ENCODE data around the gene PTGDS. TPM values are rescaled to one million over a fixed set of nuclear protein-coding genes. Genes with fewer than 3 reads are reported as not detected.

The PTGDS gene
- polyA plus RNA-seq, 1 donor from 2014 or later: 2.0 TPM

GRCh38 chr9:136980669-136981478 lies 3.6 kb downstream of the PTGDS start:
- Histone ChIP-seq H3K9ac (ENCODE audit: low read length) (no peak overlapping the region), H3K4me3 (ENCODE audit: low read length) (no peak overlapping the region), H3K79me2 (replicated peaks; ENCODE audit: insufficient read depth, low read length) (no peaks in the 10 kb centered on the region), H4K20me1 (ENCODE audit: insufficient read depth) (no peaks in the 10 kb centered on the region), H3K36me3 (ENCODE audit: insufficient read depth, low read length) (no peaks in the 10 kb centered on the region), H3K9me3 (ENCODE audit: low read length) (no peaks in the 10 kb centered on the region), H3K9me2 (ENCODE audit: insufficient read depth, low read length) (no peaks in the 10 kb centered on the region), H3K27ac (ENCODE audit: low read length) (no peak overlapping the region), H3F3A (ENCODE audit: insufficient read depth, low read length, poor library complexity, severe bottlenecking) (no peaks in the 10 kb centered on the region), H3K27me3 (ENCODE audit: insufficient read depth, low read depth, low read length) (peaks cover 38% of the 10 kb centered on the region), H2AFZ (ENCODE audit: low read depth, low read length) (no peak overlapping the region), H3K4me2 (ENCODE audit: low read length) (no peak overlapping the region)
- TF ChIP-seq EZH2 (IDR thresholded peaks at IDR 0.05; ENCODE audit: borderline replicate concordance, insufficient read depth, low read length, poor library complexity, severe bottlenecking): no peak

GRCh38 chr9:136981588-136982231 lies 4.4 kb downstream of the PTGDS start:
- Histone ChIP-seq H3K27ac (ENCODE audit: low read length) (no peak overlapping the region), H3K4me2 (ENCODE audit: low read length) (no peak overlapping the region), H4K20me1 (ENCODE audit: insufficient read depth) (no peaks in the 10 kb centered on the region), H3K36me3 (ENCODE audit: insufficient read depth, low read length) (no peaks in the 10 kb centered on the region), H3K79me2 (replicated peaks; ENCODE audit: insufficient read depth, low read length) (no peaks in the 10 kb centered on the region), H3F3A (ENCODE audit: insufficient read depth, low read length, poor library complexity, severe bottlenecking) (no peaks in the 10 kb centered on the region), H3K27me3 (ENCODE audit: insufficient read depth, low read depth, low read length) (peaks cover 43% of the 10 kb centered on the region), H3K4me3 (ENCODE audit: low read length) (no peak overlapping the region), H3K9ac (ENCODE audit: low read length) (no peak overlapping the region), H3K9me3 (ENCODE audit: low read length) (no peaks in the 10 kb centered on the region), H2AFZ (ENCODE audit: low read depth, low read length) (no peak overlapping the region), H3K9me2 (ENCODE audit: insufficient read depth, low read length) (no peaks in the 10 kb centered on the region)
- TF ChIP-seq, protein P1, sequence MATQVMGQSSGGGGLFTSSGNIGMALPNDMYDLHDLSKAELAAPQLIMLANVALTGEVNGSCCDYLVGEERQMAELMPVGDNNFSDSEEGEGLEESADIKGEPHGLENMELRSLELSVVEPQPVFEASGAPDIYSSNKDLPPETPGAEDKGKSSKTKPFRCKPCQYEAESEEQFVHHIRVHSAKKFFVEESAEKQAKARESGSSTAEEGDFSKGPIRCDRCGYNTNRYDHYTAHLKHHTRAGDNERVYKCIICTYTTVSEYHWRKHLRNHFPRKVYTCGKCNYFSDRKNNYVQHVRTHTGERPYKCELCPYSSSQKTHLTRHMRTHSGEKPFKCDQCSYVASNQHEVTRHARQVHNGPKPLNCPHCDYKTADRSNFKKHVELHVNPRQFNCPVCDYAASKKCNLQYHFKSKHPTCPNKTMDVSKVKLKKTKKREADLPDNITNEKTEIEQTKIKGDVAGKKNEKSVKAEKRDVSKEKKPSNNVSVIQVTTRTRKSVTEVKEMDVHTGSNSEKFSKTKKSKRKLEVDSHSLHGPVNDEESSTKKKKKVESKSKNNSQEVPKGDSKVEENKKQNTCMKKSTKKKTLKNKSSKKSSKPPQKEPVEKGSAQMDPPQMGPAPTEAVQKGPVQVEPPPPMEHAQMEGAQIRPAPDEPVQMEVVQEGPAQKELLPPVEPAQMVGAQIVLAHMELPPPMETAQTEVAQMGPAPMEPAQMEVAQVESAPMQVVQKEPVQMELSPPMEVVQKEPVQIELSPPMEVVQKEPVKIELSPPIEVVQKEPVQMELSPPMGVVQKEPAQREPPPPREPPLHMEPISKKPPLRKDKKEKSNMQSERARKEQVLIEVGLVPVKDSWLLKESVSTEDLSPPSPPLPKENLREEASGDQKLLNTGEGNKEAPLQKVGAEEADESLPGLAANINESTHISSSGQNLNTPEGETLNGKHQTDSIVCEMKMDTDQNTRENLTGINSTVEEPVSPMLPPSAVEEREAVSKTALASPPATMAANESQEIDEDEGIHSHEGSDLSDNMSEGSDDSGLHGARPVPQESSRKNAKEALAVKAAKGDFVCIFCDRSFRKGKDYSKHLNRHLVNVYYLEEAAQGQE (IDR thresholded peaks at IDR 0.05; ENCODE audit: borderline replicate concordance): no peak
- TF ChIP-seq EZH2 (IDR thresholded peaks at IDR 0.05; ENCODE audit: borderline replicate concordance, insufficient read depth, low read length, poor library complexity, severe bottlenecking) (no peak), SMC3 (conservative IDR thresholded peaks at IDR 0.05; ENCODE audit: poor library complexity) (no peak), CTCF (IDR thresholded peaks at IDR 0.05; ENCODE audit: poor library complexity, severe bottlenecking) (no peak), EP300 (conservative IDR thresholded peaks at IDR 0.05; ENCODE audit: poor library complexity, severe bottlenecking) (no peak), POLR2AphosphoS5 (IDR thresholded peaks at IDR 0.05) (no peak), RAD21 (conservative IDR thresholded peaks at IDR 0.05) (no peak), TAF1 (IDR thresholded peaks at IDR 0.05; ENCODE audit: low read depth) (no peak), MXI1 (conservative IDR thresholded peaks at IDR 0.05; ENCODE audit: poor library complexity, severe bottlenecking) (no peak)

Measured in neural cell (in vitro differentiated cells).